Activated naive CD8-positive, alpha-beta T cell treated with anti-CD3 and anti-CD28 coated beads for 36 hours (primary cell): ENCODE measurements around the gene ZNF837. TPM values are rescaled to one million over a fixed set of nuclear protein-coding genes. Genes with fewer than 3 reads are reported as not detected.

Experiments used
- DNase-seq: peaks from one replicate; pipeline ENCODE4 v3.0.0; 2021
- H3K27ac Mint-ChIP-seq: one replicate; pipeline ENCODE4 v1.8.0; 2022; ENCODE audit warnings: mild to moderate bottlenecking, moderate library complexity, mixed read lengths
- H3K27me3 Mint-ChIP-seq: one replicate; pipeline ENCODE4 v1.8.0; 2022; ENCODE audit warnings: mild to moderate bottlenecking, mixed read lengths
- H3K36me3 Mint-ChIP-seq: one replicate; pipeline ENCODE4 v1.8.0; 2021; ENCODE audit warnings: mild to moderate bottlenecking, mixed read lengths
- H3K4me1 Mint-ChIP-seq: one replicate; pipeline ENCODE4 v1.8.0; 2021; ENCODE audit warnings: mixed read lengths
- H3K4me3 Mint-ChIP-seq: one replicate; pipeline ENCODE4 v1.8.0; 2022; ENCODE audit warnings: mild to moderate bottlenecking, moderate library complexity, mixed read lengths
- H3K9me3 Mint-ChIP-seq: one replicate; pipeline ENCODE4 v1.8.0; 2022; ENCODE audit warnings: mixed read lengths
- total RNA-seq, 2 experiments: library from RNA; stranded (reverse); gene quantifications; one replicate each; pipeline ENCODE4 v1.2.3, GENCODE V29; 2021

ZNF837 gene
- total RNA-seq, 2 experiments from 2014 or later = 2.0 to 2.1 TPM

DNA sequence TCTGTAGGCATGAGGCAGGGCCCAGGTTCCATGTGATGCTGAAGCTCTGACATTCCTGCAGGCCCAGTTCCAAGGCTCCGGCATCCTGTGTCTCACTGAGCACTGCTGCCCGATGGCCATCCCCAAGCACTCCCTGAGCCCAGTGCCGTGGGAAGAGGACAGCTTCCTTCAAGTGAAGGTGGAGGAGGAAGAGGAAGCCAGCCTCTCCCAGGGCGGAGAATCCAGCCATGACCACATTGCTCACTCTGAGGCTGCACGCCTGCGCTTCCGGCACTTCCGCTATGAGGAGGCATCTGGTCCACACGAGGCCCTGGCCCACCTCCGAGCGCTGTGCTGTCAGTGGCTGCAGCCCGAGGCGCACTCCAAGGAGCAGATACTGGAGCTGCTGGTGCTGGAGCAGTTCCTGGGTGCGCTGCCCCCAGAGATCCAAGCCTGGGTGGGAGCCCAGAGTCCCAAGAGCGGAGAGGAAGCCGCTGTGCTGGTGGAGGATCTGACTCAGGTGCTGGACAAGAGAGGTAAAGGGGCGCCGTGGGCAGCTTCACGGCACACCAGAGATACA, 46.1 kb downstream of the ZNF837 start:
- peaks cover 18% of the 10 kb centered on the region for H3K36me3 Mint-ChIP-seq
- H3K27ac Mint-ChIP-seq = no peak overlapping the region
- no peak for DNase-seq
- H3K9me3 Mint-ChIP-seq = no peaks in the 10 kb centered on the region
- H3K27me3 Mint-ChIP-seq = no peaks in the 10 kb centered on the region
- H3K4me3 Mint-ChIP-seq = no peak overlapping the region
- H3K4me1 Mint-ChIP-seq = peaks cover 2% of the 10 kb centered on the region

DNA sequence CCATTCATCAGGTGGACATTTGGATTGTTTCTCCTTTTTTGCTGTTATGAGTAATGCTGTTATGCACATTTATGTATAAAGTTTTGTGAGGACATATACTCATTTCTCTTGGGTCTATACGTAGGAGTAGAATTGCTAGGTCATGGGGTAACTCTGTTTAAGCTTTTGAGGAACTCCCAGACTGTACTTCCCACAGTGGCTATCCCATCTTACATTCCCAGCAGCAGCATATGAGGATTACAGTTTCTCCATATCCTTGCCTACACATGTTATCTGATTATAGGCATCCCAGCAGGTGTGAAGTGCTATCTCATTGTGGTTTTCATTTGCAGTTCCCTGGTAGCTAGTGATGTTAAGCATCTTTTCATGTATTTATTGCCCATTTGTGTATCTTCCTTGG, 48.1 kb downstream of the ZNF837 start:
- H3K9me3 Mint-ChIP-seq = no peaks in the 10 kb centered on the region
- H3K4me3 Mint-ChIP-seq = no peak overlapping the region
- no peak for DNase-seq
- H3K27ac Mint-ChIP-seq = no peak overlapping the region
- no peaks in the 10 kb centered on the region for H3K4me1 Mint-ChIP-seq
- H3K36me3 Mint-ChIP-seq = peaks cover 2% of the 10 kb centered on the region
- H3K27me3 Mint-ChIP-seq = no peaks in the 10 kb centered on the region

DNA sequence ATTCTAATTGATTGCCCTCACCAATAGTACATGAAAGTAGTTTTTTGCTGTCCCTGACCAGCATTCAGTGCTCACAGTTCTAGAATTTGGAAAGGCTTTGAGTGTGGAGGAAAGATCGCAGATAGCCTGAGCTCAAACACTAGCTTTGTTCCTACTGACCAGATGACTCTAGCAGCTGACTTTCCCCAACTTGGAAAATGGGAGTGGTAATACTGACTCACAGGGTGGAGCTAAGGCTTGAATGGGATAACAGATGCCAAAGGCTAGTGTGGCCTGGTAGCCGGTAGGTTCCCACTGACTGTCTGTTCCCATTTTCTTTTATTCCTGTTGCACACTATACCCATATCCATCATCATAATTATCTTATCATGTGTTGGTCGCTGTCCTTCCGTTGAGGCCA, 50.4 kb downstream of the ZNF837 start:
- H3K4me3 Mint-ChIP-seq = no peak overlapping the region
- H3K27me3 Mint-ChIP-seq = no peaks in the 10 kb centered on the region
- no peak overlapping the region for H3K27ac Mint-ChIP-seq
- peaks cover 2% of the 10 kb centered on the region for H3K36me3 Mint-ChIP-seq
- no peaks in the 10 kb centered on the region for H3K4me1 Mint-ChIP-seq
- no peak for DNase-seq
- no peaks in the 10 kb centered on the region for H3K9me3 Mint-ChIP-seq

DNA sequence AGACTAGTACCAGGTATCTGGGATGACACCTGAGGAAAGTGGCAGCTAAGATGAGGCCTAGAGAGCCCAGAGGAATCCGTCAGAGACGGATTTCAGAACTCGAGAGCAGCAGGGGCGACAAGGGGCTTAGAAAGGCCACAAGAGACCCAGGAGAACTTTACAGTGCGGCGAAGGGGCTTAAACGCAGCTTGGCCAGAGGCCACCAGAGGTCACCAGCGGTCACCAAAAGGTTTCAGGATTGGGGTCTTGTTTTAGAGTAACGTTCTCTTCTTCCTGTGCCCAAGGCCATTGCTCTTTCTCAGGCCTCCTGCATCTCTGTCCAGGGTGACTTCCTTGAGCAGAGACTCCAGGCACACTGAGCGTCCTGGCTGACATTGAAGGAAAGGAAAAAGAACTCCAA, 51.8 kb downstream of the ZNF837 start:
- no peak overlapping the region for H3K4me3 Mint-ChIP-seq
- H3K36me3 Mint-ChIP-seq = no peaks in the 10 kb centered on the region
- DNase-seq = peak; percentile 24
- no peaks in the 10 kb centered on the region for H3K4me1 Mint-ChIP-seq
- no peaks in the 10 kb centered on the region for H3K27me3 Mint-ChIP-seq
- H3K9me3 Mint-ChIP-seq = no peaks in the 10 kb centered on the region
- H3K27ac Mint-ChIP-seq = no peak overlapping the region

DNA sequence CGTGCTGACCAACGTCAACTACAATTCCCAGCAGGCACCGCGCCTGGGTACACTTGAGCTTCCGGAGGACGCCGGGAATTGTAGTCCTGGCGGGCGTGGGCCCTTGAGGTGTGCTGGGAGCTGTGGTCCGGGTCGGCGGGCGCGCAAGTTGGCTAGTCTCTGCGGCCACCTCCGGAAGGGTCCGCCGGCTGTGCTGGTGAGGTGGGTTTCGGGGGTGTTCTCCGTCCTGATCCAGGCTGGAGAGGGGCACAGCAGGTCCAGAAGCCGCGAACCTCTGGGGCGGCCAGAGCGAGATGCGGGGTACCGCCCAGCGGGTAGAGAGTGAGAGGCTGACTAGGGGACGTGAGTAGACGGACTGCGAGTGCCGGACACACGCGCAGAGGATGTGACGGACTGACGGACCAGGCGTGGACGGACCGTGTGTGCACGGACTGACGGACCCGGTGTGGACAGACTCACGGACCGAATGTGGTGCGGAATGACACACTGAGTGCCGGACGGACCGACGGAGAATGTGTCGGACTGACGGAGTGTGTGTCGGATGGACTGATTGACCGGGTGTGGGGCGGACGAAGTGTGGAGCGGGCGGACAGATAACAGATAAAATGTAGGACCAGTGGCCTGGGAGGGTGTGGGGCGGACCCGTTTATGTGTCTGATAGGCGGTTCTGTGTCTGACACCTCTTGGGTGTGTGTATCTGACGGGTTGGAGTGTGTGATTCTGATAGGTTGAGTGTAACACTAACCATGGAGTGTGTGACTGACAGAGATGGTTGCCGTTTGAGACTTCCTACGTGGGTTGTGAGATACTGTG, 53.7 kb downstream of the ZNF837 start, which contains the start of gene ZSCAN22:
TSS of gene ZSCAN22 (plus strand) at position 81 of the 813 bp plus-strand sequence. CDS start 7,809 bp downstream, outside the sequence.
- H3K27ac Mint-ChIP-seq = no peak within 1 kb of the TSS
- no peaks in the 10 kb centered on the region for H3K4me1 Mint-ChIP-seq
- H3K36me3 Mint-ChIP-seq = peaks cover 8% of the 10 kb centered on the region
- H3K4me3 Mint-ChIP-seq = no peak within 1 kb of the TSS
- H3K9me3 Mint-ChIP-seq = no peaks in the 10 kb centered on the region
- DNase-seq = peak; percentile 92
- no peaks in the 10 kb centered on the region for H3K27me3 Mint-ChIP-seq

DNA sequence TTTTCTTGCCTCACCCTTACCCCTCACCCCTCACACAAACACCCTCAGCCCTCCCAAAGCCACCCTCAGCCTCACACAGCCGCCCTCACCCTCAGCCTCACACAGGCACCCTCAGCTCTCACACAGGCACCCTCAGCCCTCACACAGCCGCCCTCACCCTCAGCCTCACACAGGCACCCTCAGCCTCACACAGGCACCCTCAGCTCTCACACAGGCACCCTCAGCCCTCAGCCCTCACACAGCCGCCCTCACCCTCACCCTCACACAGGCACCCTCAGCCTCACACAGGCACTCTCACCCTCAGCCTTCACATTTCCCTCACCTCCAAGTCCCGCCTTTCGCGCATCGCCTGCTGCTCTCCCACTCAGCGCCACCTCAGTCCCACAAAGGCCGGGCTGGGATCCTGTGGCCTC, 54.3 kb downstream of the ZNF837 start:
- Mint-ChIP-seq H3K9me3 (no peaks in the 10 kb centered on the region), H3K4me3 (no peak overlapping the region), H3K27me3 (no peaks in the 10 kb centered on the region), H3K36me3 (peaks cover 8% of the 10 kb centered on the region), H3K27ac (no peak overlapping the region), H3K4me1 (no peaks in the 10 kb centered on the region)
- no peak for DNase-seq

DNA sequence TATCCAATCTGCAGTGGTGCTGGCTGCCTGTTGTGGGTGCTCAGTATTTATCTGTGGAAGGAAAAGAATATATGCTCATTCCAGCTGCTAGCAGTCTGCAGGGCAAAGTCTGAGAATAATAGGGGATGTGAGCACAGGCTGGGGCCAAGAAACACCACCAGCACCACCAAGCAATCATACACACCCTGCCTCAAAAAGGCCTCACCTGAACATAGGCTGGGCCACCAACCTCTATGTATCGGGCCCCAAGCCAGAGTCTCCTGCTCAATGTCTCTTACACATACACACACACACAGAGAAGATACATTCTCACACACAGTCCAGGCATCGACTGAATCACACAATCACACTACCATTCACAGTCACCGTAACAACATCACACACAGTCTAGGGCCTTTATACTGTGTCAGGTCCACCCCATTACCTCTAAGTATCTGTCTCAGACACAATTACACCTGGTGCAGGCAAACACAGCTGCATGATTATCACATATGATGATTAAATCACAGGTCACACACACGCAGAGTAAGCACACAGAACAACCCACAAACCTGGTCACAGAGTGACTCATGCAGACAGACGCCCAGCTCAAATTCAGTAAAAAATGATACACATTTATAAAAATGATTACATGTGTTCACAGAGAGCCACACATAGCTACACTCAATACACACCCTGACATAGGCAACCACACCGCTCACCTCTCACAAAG, 55.4 kb downstream of the ZNF837 start:
- Mint-ChIP-seq H3K27me3 (no peaks in the 10 kb centered on the region), H3K4me3 (no peak overlapping the region)
- no peak for DNase-seq

DNA sequence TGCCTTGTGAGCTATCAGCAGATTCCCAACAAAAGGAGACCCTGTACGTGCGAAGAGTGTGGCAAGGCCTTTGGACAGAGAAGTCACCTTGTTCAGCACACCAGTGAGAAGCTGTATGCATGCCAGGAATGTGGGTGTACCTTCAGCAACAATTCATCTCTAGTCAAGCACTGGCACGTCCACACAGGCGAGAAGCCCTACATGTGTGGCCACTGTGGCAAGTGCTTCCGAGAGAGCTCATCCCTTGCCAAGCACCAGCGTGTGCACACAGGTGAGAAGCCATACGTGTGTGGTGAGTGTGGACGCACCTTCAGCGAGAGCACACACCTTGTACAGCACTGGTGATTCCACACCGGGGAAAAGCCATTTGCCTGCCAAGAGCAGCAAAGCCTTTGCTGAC, 61.6 kb downstream of the ZNF837 start:
- Mint-ChIP-seq H3K4me1 (no peaks in the 10 kb centered on the region), H3K27ac (no peak overlapping the region), H3K4me3 (no peak overlapping the region), H3K27me3 (no peaks in the 10 kb centered on the region), H3K9me3 (no peaks in the 10 kb centered on the region), H3K36me3 (peaks cover 25% of the 10 kb centered on the region)
- DNase-seq = no peak

More for the DNA sequence above, 55.4 kb downstream of the ZNF837 start:
- H3K9me3 Mint-ChIP-seq = no peaks in the 10 kb centered on the region
- H3K4me1 Mint-ChIP-seq = no peaks in the 10 kb centered on the region
- H3K36me3 Mint-ChIP-seq = peaks cover 8% of the 10 kb centered on the region
- H3K27ac Mint-ChIP-seq = no peak overlapping the region

DNA sequence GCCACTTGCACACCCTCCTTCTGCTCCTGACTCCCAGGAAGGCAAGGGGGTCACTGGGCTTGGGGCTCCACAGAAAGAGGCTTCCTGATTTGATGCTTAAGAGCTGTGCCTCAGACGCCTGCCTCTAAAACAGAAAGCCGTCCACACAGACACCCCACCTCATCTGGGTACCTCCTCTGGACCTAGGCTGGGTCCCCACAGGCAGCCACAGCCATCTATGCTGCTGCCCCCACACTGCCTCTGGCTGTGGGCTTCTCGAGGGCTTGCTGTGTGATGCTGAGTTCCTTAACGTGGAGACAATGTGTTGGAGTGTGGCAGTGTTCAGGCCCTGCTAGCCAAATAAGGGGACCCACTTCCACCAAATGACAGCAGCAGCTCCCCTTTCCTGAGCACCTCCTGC, 62.5 kb downstream of the ZNF837 start:
- no peaks in the 10 kb centered on the region for H3K9me3 Mint-ChIP-seq
- no peaks in the 10 kb centered on the region for H3K27me3 Mint-ChIP-seq
- no peak for DNase-seq
- H3K4me3 Mint-ChIP-seq = no peak overlapping the region
- H3K36me3 Mint-ChIP-seq = peaks cover 28% of the 10 kb centered on the region
- H3K4me1 Mint-ChIP-seq = no peaks in the 10 kb centered on the region
- H3K27ac Mint-ChIP-seq = no peak overlapping the region

Other genes starting within 250 kb of the ZNF837 start
- gene ZNF329, start 230.2 kb downstream of the ZNF837 start, total RNA-seq = 1 to 10 TPM; 6.8 to 8.1 TPM
- 10 to 100 TPM; 27.0 to 30.5 TPM for gene ZNF274, start 198.0 kb downstream of the ZNF837 start, total RNA-seq
- 10 to 100 TPM; 46.0 to 51.6 TPM for gene ZNF544, start 152.1 kb downstream of the ZNF837 start, total RNA-seq
- gene ZNF8, start 102.1 kb downstream of the ZNF837 start, total RNA-seq = 1 to 10 TPM; 4.1 to 4.3 TPM
- 10 to 100 TPM; 79.5 to 82.7 TPM for gene ERVK3-1, start 75.7 kb downstream of the ZNF837 start, total RNA-seq
- gene ZSCAN22, start 54.0 kb downstream of the ZNF837 start, total RNA-seq = 1 to 10 TPM; 2.8 to 3.2 TPM
- 10 to 100 TPM; 18.7 to 23.2 TPM for gene A1BG, start 27.5 kb downstream of the ZNF837 start, total RNA-seq
- gene ZNF497, start 18.3 kb downstream of the ZNF837 start, total RNA-seq = 1 to 10 TPM; 1.5 to 1.7 TPM
- gene RPS5, start 6.2 kb upstream of the ZNF837 start, total RNA-seq = 1,000 to 10,000 TPM; 1,717 to 1,777 TPM
- gene RNF225, start 14.6 kb upstream of the ZNF837 start, total RNA-seq = 1 to 10 TPM in 1 of 2 experiments, under 1 TPM in 1; 0.82 to 1.6 TPM
- 10 to 100 TPM; 15.1 to 17.2 TPM for gene ZNF584, start 27.6 kb upstream of the ZNF837 start, total RNA-seq
- 1 to 10 TPM; 4.3 TPM for gene ZNF132, start 59.1 kb upstream of the ZNF837 start, total RNA-seq
- gene ZNF324B, start 70.6 kb upstream of the ZNF837 start, total RNA-seq = 10 to 100 TPM in 1 of 2 experiments, 1 to 10 TPM in 1; 9.4 to 10.1 TPM
- 10 to 100 TPM; 12.8 to 13.7 TPM for gene ZNF324, start 86.0 kb upstream of the ZNF837 start, total RNA-seq
- 1 to 10 TPM; 4.2 to 5.3 TPM for gene ZNF446, start 95.3 kb upstream of the ZNF837 start, total RNA-seq
- gene SLC27A5, start 131.0 kb upstream of the ZNF837 start, total RNA-seq = 10 to 100 TPM; 23.4 to 28.0 TPM
- 10 to 100 TPM; 11.1 to 11.8 TPM for gene ZBTB45, start 138.8 kb upstream of the ZNF837 start, total RNA-seq
- 100 to 1,000 TPM; 671 to 701 TPM for gene TRIM28, start 163.0 kb upstream of the ZNF837 start, total RNA-seq
- 10 to 100 TPM; 76.9 to 79.2 TPM for gene CHMP2A, start 174.1 kb upstream of the ZNF837 start, total RNA-seq
- gene UBE2M, start 177.6 kb upstream of the ZNF837 start, total RNA-seq = 100 to 1,000 TPM; 154 to 162 TPM
- 10 to 100 TPM in 1 of 2 experiments, 1 to 10 TPM in 1; 10.0 to 10.2 TPM for gene MZF1, start 192.3 kb upstream of the ZNF837 start, total RNA-seq